ENCODE data around the gene CD22.

The CD22 gene

DNA sequence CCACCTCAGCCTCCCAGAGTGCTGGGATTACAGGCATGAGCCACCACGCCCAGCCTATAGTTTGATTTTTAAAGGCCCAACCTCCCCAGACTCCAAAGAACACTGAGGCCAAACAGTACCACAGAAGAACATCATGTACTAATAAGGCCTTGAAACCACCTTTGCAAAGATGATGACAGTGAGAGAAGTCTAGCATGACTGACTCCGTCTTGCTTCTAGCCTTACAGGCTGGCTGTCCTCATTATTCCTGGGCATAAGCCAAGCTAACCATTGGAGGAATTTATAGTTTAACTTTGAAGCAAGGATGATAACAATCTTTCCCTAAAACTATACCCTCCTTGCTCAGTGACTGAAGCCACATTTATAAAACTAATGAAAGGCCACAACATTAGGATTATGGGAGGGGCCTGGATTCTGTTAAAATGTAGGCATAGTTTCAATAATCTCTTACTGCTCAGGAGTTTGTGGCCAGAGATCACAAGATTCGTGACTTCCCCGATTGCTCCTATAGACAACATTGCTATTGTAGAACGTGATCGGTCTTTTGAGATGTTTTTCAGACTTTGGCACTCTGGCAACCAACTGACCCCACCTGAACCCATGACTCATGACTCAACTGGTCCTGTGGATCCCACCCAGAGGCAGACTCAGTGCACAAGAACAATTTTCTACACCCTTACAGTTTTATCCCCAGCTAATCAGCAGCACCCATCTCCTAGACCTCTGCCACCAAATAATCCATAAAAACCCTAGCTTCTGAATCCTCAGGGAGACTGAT is 59.5 kb downstream of the CD22 start:
- Histone ChIP-seq H3K9me3 (ENCODE audit: control insufficient read depth, low read depth, low read length) (peaks cover 18% of the 10 kb centered on the region), H3K4me1 (ENCODE audit: control insufficient read depth, low read depth, low read length) (no peaks in the 10 kb centered on the region)

GRCh38 chr19:35389192-35389861 is 60.3 kb downstream of the CD22 start:
- Histone ChIP-seq H3K27me3 (ENCODE audit: control insufficient read depth, insufficient read depth, low read length) (no peaks in the 10 kb centered on the region), H3K9ac (ENCODE audit: low read length) (no peak overlapping the region), H3K27ac (ENCODE audit: low read length) (no peak overlapping the region), H3K4me1 (ENCODE audit: control insufficient read depth, low read depth, low read length) (no peaks in the 10 kb centered on the region), H3K4me3 (ENCODE audit: low read length) (no peak overlapping the region), H3K9me3 (ENCODE audit: control insufficient read depth, low read depth, low read length) (peaks cover 15% of the 10 kb centered on the region), H3K36me3 (ENCODE audit: control insufficient read depth, low read depth, low read length) (no peaks in the 10 kb centered on the region)

More for the DNA sequence above, 59.5 kb downstream of the CD22 start:
- no peaks in the 10 kb centered on the region for H3K36me3 ChIP-seq (ENCODE audit: control insufficient read depth, low read depth, low read length)
- H3K4me3 ChIP-seq (ENCODE audit: low read length), result no peak overlapping the region
- no peak overlapping the region for H3K27ac ChIP-seq (ENCODE audit: low read length)
- no peak overlapping the region for H3K9ac ChIP-seq (ENCODE audit: low read length)
- no peaks in the 10 kb centered on the region for H3K27me3 ChIP-seq (ENCODE audit: control insufficient read depth, insufficient read depth, low read length)

- H3K9ac ChIP-seq (ENCODE audit: low read length), result no peak overlapping the region
- no peak overlapping the region for H3K4me3 ChIP-seq (ENCODE audit: low read length)
- no peaks in the 10 kb centered on the region for H3K4me1 ChIP-seq (ENCODE audit: control insufficient read depth, low read depth, low read length)
- H3K27me3 ChIP-seq (ENCODE audit: control insufficient read depth, insufficient read depth, low read length), result no peaks in the 10 kb centered on the region
- H3K27ac ChIP-seq (ENCODE audit: low read length), result no peak overlapping the region
- H3K9me3 ChIP-seq (ENCODE audit: control insufficient read depth, low read depth, low read length), result no peaks in the 10 kb centered on the region
- no peaks in the 10 kb centered on the region for H3K36me3 ChIP-seq (ENCODE audit: control insufficient read depth, low read depth, low read length)
These were observed 64.0 kb downstream of the CD22 start for GRCh38 chr19:35392742-35393715.

DNA sequence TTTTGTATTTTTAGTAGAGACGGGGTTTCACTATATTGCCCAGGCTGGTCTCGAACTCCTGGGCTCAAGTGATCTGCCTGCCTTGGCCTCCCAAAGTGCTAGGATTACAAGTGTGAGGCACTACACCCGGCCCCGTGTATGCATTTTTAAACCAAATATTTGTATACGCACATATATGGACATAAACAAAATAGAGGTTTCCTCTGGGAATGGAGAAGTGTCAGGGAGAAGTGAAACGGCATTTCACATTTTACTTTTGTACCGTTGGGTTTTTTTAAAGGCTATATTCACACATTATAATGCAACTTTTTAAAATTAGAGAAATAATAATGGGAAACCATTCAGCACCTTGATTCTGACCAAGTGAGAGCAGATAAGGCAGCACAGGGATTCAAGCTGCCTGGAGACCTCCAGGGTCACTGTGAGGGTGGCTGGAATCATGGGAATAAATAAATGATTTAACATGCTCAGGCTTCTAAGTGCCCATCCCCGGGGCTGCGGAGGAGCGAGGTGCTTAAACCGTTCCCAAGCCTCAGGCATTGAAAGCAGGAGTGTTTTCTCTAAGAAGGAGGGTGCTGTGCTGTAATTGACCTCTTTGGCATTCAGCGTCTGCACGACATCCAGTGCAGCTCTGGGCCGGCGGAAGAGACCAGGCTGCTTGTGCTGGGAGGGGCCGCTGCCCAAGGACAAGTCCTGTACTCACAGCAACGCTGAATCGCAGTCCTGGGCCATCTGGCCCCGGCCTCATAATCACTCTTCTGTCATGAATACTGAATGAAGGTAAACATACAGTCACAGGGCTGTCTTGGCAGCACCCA is 66.6 kb downstream of the CD22 start:
- H3K4me3 ChIP-seq (ENCODE audit: low read length), result no peak overlapping the region
- no peaks in the 10 kb centered on the region for H3K27me3 ChIP-seq (ENCODE audit: control insufficient read depth, insufficient read depth, low read length)

DNA sequence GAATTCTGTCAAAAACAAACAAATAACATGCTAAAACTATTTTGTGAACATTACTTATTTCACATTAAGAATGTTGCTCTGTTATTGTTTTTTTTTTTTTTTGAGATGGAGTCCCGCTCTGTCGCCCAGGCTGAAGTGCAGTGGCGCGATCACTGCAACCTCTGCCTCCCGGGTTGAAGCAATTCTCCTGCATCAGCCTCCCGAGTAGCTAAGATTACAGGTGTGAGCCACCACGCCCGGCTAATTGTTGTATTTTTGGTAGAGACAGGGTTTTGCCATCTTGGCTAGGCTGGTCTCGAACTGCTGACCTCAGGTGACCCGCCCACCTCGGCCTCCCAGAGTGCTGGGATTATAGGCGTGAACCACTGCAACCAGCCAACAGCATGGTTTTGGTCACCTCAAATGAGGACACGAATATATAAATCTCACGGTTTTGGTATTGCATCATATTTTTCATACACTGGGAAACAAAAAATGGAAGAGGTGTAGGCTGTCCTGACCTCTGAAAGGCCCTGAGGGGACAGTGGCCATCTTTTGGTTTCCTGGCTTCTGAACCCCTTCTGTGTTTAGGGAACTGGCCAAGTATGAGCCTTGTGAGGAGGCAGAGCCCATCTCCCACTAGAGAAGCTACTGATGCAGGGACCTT is 67.4 kb downstream of the CD22 start:
- Histone ChIP-seq H3K4me1 (ENCODE audit: control insufficient read depth, low read depth, low read length) (no peaks in the 10 kb centered on the region), H3K27me3 (ENCODE audit: control insufficient read depth, insufficient read depth, low read length) (no peaks in the 10 kb centered on the region), H3K9me3 (ENCODE audit: control insufficient read depth, low read depth, low read length) (no peaks in the 10 kb centered on the region), H3K9ac (ENCODE audit: low read length) (no peak overlapping the region), H3K27ac (ENCODE audit: low read length) (no peak overlapping the region), H3K4me3 (ENCODE audit: low read length) (no peak overlapping the region), H3K36me3 (ENCODE audit: control insufficient read depth, low read depth, low read length) (no peaks in the 10 kb centered on the region)

More for the DNA sequence above, 66.6 kb downstream of the CD22 start:
- no peaks in the 10 kb centered on the region for H3K9me3 ChIP-seq (ENCODE audit: control insufficient read depth, low read depth, low read length)
- H3K9ac ChIP-seq (ENCODE audit: low read length), result no peak overlapping the region
- no peak overlapping the region for H3K27ac ChIP-seq (ENCODE audit: low read length)
- no peaks in the 10 kb centered on the region for H3K36me3 ChIP-seq (ENCODE audit: control insufficient read depth, low read depth, low read length)
- H3K4me1 ChIP-seq (ENCODE audit: control insufficient read depth, low read depth, low read length), result no peaks in the 10 kb centered on the region

All from iPS-18a (cell line).